Activated CD8-positive, alpha-beta memory T cell treated with anti-CD3 and anti-CD28 coated beads for 1 hour (primary cell): ENCODE measurements around the gene ABCC8.

Source experiments
- DNase-seq, 2 donors: peaks; one replicate each; pipeline ENCODE4 v3.0.0-alpha.2; 2020; ENCODE audit warnings: low read depth in 1 of 2; ENCODE audit errors: extremely low read depth in 1 of 2

Gene ABCC8

GRCh38 chr11:17354601-17354991, 122.0 kb downstream of the ABCC8 start:
- DNase-seq: peak; percentile 25

GRCh38 chr11:17353821-17354600, 122.6 kb downstream of the ABCC8 start:
- no peak for DNase-seq

- DNase-seq: peak; percentile 33 to 37
These were observed 123.5 kb downstream of the ABCC8 start for GRCh38 chr11:17352950-17353820.

GRCh38 chr11:17351510-17352176, 125.0 kb downstream of the ABCC8 start, which contains the start of gene NCR3LG1:
NCR3LG1 (plus strand) TSS chr11:17351800; CDS start chr11:17351970, 170 bp downstream.
- peak; percentile 34 to 52 for DNase-seq

GRCh38 chr11:17351172-17351509, 125.5 kb downstream of the ABCC8 start:
- no peak for DNase-seq

GRCh38 chr11:17350455-17351171, 126.0 kb downstream of the ABCC8 start:
- DNase-seq: no peak

- DNase-seq: no peak
These were observed 129.0 kb downstream of the ABCC8 start for GRCh38 chr11:17347676-17348075.

GRCh38 chr11:17343907-17344306, 132.7 kb downstream of the ABCC8 start:
- DNase-seq: no peak

- no peak for DNase-seq
These were observed 133.4 kb downstream of the ABCC8 start for GRCh38 chr11:17343257-17343656.
